Dedifferentiated amniotic fluid mesenchymal stem cell (primary cell): ENCODE measurements around the gene SLC16A9.
"Not testable (repeated sequence)": the region's sequence is repeated elsewhere in the genome, so short reads cannot be mapped to it uniquely, and the experiment has no call there.

Experiments used
- DNase-seq: peaks from one replicate; pipeline ENCODE4 v3.0.0-alpha.2; 2016; ENCODE audit errors: extremely low spot score

SLC16A9 gene

GRCh38 chr10:59709395-59710125, at the start of gene SLC16A9:
SLC16A9 (minus strand) TSS chr10:59709850; CDS start chr10:59684291, 25,559 bp downstream.
- DNase-seq, result no peak

- no peak for DNase-seq
Measured at GRCh38 chr10:59757966-59758365, 48.3 kb upstream of the SLC16A9 start.

GRCh38 chr10:59754951-59755350, 45.3 kb upstream of the SLC16A9 start:
- DNase-seq, result no peak

GRCh38 chr10:59753267-59753666, 43.6 kb upstream of the SLC16A9 start, which contains the start of gene MRLN:
MRLN (minus strand) TSS chr10:59753455.
- DNase-seq, result no peak

DNA sequence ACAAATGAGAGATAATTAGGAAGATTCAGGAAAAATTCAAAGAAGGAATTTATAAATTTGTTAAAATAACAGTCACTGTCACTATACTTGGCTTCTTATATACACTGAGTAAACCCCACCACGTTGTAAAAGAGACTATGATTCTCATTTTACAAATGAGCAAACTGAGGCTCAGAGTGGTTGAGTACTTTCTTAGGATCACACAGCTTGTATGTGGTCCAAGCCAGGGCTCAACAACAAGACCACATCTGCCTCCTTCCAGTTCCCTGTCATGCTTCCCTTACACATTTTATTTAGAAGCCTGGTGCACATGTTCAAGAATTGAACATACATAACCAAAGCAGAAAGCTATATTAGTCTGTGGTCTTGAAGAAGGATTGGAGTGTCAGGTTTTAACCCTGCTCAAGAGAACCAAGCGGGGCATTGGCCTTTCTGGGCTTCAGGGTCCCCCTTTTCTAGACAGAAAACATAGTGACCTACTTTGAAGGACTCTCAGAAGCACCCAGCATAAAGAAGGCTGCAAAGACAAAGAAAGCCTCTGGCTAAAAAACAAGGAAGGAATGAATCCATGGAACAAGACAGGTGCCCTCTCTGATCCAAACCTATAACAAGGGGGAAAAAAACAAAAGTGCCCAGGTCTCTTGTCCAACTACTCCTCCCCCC, 42.8 kb upstream of the SLC16A9 start:
- DNase-seq, result no peak

DNA sequence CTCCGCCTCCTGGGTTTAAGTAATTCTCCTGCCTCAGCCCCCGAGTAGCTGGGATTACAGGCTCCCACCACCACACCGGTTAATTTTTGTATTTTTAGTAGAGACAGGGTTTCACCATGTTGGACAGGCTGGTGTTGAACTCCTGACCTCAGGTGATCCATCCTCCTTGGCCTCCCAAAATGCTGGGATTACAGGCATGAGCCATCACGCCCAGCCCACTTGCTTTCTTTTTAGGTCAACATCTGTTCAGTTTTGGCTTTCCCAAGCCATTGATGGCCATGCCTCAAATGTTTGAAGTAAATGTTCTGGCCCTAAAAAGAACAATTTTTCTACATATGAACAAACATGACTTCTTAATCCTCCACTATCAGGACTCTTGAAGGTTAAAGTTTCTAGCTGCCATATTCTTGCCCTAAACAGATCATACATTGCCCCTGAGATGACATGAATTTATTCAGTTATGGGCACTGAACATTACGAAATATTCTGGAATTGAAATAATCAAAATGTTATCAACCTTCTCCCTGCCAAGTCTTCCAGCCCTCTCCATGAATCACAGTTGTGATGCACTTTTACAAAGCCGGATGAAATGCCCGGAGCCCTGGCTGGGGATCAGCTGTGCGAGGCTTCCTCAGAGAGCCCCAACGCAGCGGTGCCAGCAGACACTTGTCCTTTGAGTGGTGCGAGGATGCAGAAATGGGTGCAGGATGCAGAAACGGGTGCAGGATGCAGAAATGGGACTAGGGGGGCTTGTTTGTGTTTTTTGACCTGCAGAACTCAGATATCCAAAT, 40.7 kb upstream of the SLC16A9 start:
- no peak for DNase-seq

GRCh38 chr10:59748834-59749233, 39.2 kb upstream of the SLC16A9 start:
- DNase-seq, result no peak

GRCh38 chr10:59745163-59745650, 35.6 kb upstream of the SLC16A9 start:
- no peak for DNase-seq

DNA sequence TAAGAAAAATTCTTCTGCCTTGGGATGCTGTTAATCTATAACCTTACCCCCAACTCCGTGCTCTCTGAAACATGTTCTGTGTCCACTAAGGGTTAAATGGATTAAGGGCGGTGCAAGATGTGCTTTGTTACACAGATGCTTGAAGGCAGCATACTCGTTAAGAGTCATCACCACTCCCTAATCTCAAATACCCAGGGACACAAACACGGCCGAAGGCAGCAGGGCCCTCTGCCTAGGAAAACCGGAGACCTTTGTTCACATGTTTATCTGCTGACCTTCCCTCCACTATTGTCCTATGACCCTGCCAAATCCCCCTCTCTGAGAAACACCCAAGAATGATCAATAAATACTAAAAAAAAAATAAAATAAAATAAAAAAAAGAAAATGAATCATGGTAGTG, 35.1 kb upstream of the SLC16A9 start:
- not testable (repeated sequence) for DNase-seq

DNA sequence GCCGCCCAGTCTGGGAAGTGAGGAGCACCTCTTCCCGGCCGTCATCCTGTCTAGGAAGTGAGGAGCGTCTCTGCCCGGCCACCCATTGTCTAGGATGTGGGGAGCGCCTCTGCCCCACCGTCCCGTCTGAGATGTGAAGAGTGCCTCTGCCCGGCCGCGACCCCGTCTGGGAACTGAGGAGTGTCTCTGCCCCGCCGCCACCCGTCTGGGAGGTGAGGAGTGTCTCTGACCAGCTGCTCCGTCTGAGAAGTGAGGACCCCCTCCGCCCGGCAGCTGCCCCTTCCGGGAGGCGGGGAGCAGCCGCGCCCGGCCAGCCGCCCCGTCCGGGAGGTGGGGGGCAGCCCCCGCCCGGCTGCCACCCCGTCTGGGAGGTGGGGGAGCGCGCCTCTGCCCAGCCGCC, 34.5 kb upstream of the SLC16A9 start:
- DNase-seq, result not testable (repeated sequence)

GRCh38 chr10:59741583-59741982, 31.9 kb upstream of the SLC16A9 start:
- no peak for DNase-seq

DNA sequence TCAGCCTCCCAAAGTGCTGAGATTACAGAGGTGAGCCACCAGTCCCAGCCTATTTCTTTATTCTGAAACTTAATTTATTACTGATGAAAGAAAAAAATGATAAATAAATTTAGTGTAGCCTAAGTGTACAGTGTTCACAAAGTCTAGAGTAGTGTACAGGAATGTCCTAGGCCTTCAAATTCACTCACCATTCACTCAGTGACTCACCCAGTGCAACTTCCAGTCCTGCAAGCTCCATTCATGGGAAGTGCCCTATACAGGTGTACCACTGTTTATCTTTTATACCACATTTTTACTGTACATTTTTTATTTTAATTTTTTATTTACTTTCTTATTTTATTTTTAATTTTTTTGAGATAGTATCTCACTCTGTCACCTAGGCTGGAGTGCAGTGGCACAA, 31.4 kb upstream of the SLC16A9 start:
- DNase-seq, result no peak

DNA sequence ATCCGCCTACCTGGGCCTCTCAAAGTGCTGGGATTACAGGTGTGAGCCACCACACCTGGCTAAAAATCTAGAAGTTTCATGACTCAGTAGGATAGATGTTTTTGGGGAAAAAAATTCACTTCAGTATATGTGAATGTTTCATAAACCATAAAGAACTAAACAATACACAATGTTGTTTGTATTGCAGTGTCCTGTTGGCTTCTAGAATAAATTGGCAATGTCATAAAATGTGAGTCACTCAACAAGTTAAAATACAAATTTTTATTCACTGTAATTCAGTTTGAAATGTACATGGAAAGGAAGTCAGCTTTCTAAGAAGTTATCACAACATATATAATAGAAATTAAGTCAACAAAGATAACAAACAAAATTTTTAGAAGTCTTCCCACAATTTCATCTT, 27.1 kb upstream of the SLC16A9 start:
- DNase-seq, result no peak

DNA sequence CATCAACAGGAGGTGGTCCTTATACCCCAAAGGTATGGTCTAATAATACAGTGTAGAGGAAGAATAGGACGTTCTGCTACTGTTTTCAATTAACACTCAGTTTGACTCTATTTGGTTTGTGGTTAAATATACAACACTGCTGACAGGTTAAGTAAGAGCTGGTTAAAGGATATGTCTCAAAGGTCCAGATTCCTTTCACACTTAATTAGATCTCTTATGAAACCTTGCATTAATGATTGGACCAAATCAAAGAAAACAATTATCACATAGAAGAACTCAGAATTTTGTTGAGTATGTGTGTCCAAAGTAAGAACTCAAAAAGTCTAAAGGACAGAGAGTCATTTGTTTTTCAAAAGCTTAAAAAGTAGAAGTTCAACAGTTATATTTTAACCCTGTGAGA, 25.6 kb upstream of the SLC16A9 start:
- no peak for DNase-seq

GRCh38 chr10:59734014-59734462, 24.4 kb upstream of the SLC16A9 start:
- DNase-seq, result no peak

- DNase-seq, result not testable (repeated sequence)
Measured at GRCh38 chr10:59733321-59734013, 23.8 kb upstream of the SLC16A9 start.

DNA sequence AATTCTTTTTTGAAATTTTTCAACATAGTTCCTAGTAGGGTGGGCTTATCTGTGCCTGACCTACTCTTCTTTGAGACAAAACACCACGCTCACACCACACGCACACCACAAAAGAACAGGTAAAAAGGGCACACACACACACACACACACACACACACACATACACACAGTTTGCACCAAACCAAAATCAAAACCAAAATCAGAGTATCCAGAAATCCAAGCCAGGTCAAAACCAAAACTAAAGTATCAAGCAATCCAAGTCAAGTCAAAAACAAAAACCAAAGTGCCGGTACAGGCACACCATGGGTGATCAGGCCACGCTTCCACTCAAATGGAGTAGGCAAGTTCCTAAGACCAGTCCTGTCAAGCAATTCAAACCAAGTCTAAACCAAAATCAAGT, 23.2 kb upstream of the SLC16A9 start:
- DNase-seq, result not testable (repeated sequence)

DNA sequence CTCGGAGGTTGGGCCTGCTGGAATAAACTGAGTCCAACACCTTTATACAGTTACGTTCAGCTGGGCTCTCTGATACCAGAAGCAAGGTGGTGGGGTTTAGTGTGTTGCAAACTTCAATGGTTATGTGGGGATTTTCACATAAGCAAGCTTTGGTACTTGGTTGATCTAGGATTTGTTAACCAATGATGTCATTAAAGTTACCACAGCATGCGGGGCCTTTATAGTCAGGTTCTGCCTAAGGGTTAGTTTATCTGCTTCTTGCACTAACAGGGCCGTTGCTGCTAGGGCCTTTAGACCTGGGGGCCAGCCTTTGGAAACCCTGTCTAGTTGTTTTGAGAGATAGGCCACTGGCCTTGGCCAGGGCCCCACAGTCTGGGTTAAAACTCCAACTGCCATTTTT, 19.5 kb upstream of the SLC16A9 start:
- not testable (repeated sequence) for DNase-seq

- no peak for DNase-seq
Measured at GRCh38 chr10:59724098-59724938, 14.7 kb upstream of the SLC16A9 start.

- no peak for DNase-seq
Measured at GRCh38 chr10:59720377-59720776, 10.7 kb upstream of the SLC16A9 start.

GRCh38 chr10:59719374-59719773, 9.7 kb upstream of the SLC16A9 start:
- DNase-seq, result no peak
